A549 (cell line): ENCODE results near the gene ONECUT3.

Experiments used
- ESRRA ChIP-seq: fragments of 150-350 bp; IDR thresholded peaks from 2 replicates; pipeline ENCODE4 v1.6.1; 2014; ENCODE audit warnings: mild to moderate bottlenecking, low read length, borderline replicate concordance
- HOXA7 ChIP-seq: fragments of 250-450 bp; sonication (Bioruptor Pico); IDR thresholded peaks from 2 replicates; pipeline ENCODE4 v1.5.0; 2020; ENCODE audit warnings: mild to moderate bottlenecking, moderate library complexity
- JUNB ChIP-seq: fragments of >200 bp; sonication (Bioruptor Twin); formaldehyde crosslinking; IDR thresholded peaks from 2 replicates; pipeline ENCODE4 v1.6.1; 2016
- MAFK ChIP-seq: fragments of 450-650 bp; IDR thresholded peaks from 2 replicates; pipeline ENCODE4 v1.6.1; 2014; ENCODE audit not compliant: partially characterized antibody
- NFE2L2 ChIP-seq: fragments of 150-350 bp; conservative IDR thresholded peaks from 2 replicates; pipeline ENCODE4 v1.6.1; 2014; ENCODE audit warnings: low read length
- NPAS2 ChIP-seq: fragments of 250-450 bp; sonication (Bioruptor Pico); IDR thresholded peaks from 2 replicates; pipeline ENCODE4 v1.8.0; 2022; ENCODE audit warnings: mild to moderate bottlenecking, moderate library complexity, borderline replicate concordance
- POLR2A ChIP-seq: IDR thresholded peaks from 2 replicates; pipeline ENCODE4 v1.6.1; 2012; ENCODE audit warnings: mild to moderate bottlenecking, low read length
- POLR2AphosphoS2 ChIP-seq: conservative IDR thresholded peaks from 2 replicates; pipeline ENCODE4 v1.6.1; 2012; ENCODE audit warnings: low read length, improper control_type of control experiment, inconsistent platforms
- RAD21 ChIP-seq, 2 experiments: fragments of >200 bp in 1 of 2; sonication (Bioruptor Twin) in 1 of 2; formaldehyde crosslinking in 1 of 2; IDR thresholded peaks in 1 of 2; conservative IDR thresholded peaks in 1 of 2; 2 replicates in 1 of 2; 3 replicates in 1 of 2; pipeline ENCODE4 v1.6.1; 2012 to 2018; ENCODE audit warnings: inconsistent platforms in 1 of 2
- TF ChIP-seq, protein P1 (sequence below): fragments of >200 bp; sonication (Bioruptor Twin); formaldehyde crosslinking; IDR thresholded peaks from 3 replicates; pipeline ENCODE4 v1.5.1; 2016
- TF ChIP-seq, protein P2 (sequence below): fragments of 450-650 bp; IDR thresholded peaks from 2 replicates; pipeline ENCODE4 v1.6.1; 2014; ENCODE audit warnings: antibody characterized with exemption
- TF ChIP-seq, protein P3 (sequence below): fragments of 200-600 bp; sonication (generic); IDR thresholded peaks from 2 replicates; pipeline ENCODE4 v1.6.1; 2016; ENCODE audit warnings: antibody characterized with exemption, mild to moderate bottlenecking, moderate library complexity

DNA sequence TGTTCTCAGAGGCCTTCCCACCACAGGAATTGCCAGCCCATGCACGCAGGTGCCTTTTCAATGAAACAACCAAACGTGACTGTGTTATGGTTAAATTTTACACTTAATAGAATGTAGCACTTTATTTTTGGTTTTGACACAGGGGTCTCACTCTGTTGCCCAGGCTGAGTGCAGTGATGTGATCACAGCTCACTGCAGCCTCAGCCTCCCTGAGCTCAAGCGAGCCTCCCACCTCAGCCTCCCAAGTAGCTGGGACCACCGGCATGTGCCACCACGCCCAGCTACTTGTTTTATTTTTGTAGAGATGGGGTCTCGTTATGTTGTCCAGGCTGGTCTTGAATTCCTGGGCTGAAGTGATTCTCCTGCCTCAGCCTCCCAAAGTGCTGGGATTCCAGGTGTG is 51.6 kb downstream of the ONECUT3 start:
- no peak for TF ChIP-seq MAFK
- TF ChIP-seq NPAS2 (CRISPR knock-in tag): no peak
- TF ChIP-seq, protein P1, sequence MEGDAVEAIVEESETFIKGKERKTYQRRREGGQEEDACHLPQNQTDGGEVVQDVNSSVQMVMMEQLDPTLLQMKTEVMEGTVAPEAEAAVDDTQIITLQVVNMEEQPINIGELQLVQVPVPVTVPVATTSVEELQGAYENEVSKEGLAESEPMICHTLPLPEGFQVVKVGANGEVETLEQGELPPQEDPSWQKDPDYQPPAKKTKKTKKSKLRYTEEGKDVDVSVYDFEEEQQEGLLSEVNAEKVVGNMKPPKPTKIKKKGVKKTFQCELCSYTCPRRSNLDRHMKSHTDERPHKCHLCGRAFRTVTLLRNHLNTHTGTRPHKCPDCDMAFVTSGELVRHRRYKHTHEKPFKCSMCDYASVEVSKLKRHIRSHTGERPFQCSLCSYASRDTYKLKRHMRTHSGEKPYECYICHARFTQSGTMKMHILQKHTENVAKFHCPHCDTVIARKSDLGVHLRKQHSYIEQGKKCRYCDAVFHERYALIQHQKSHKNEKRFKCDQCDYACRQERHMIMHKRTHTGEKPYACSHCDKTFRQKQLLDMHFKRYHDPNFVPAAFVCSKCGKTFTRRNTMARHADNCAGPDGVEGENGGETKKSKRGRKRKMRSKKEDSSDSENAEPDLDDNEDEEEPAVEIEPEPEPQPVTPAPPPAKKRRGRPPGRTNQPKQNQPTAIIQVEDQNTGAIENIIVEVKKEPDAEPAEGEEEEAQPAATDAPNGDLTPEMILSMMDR: no peak
- TF ChIP-seq, protein P2, sequence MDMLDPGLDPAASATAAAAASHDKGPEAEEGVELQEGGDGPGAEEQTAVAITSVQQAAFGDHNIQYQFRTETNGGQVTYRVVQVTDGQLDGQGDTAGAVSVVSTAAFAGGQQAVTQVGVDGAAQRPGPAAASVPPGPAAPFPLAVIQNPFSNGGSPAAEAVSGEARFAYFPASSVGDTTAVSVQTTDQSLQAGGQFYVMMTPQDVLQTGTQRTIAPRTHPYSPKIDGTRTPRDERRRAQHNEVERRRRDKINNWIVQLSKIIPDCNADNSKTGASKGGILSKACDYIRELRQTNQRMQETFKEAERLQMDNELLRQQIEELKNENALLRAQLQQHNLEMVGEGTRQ: no peak
- no peak for TF ChIP-seq JUNB
- TF ChIP-seq NFE2L2: no peak
- no peak for TF ChIP-seq POLR2AphosphoS2
- TF ChIP-seq POLR2A: no peak
- TF ChIP-seq ESRRA: no peak
- TF ChIP-seq, protein P3, sequence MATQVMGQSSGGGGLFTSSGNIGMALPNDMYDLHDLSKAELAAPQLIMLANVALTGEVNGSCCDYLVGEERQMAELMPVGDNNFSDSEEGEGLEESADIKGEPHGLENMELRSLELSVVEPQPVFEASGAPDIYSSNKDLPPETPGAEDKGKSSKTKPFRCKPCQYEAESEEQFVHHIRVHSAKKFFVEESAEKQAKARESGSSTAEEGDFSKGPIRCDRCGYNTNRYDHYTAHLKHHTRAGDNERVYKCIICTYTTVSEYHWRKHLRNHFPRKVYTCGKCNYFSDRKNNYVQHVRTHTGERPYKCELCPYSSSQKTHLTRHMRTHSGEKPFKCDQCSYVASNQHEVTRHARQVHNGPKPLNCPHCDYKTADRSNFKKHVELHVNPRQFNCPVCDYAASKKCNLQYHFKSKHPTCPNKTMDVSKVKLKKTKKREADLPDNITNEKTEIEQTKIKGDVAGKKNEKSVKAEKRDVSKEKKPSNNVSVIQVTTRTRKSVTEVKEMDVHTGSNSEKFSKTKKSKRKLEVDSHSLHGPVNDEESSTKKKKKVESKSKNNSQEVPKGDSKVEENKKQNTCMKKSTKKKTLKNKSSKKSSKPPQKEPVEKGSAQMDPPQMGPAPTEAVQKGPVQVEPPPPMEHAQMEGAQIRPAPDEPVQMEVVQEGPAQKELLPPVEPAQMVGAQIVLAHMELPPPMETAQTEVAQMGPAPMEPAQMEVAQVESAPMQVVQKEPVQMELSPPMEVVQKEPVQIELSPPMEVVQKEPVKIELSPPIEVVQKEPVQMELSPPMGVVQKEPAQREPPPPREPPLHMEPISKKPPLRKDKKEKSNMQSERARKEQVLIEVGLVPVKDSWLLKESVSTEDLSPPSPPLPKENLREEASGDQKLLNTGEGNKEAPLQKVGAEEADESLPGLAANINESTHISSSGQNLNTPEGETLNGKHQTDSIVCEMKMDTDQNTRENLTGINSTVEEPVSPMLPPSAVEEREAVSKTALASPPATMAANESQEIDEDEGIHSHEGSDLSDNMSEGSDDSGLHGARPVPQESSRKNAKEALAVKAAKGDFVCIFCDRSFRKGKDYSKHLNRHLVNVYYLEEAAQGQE: no peak
- TF ChIP-seq RAD21 (conservative IDR thresholded peaks at IDR 0.05 in 1 of 2, IDR thresholded peaks at IDR 0.05 in 1 of 2): no peak
- no peak for TF ChIP-seq HOXA7 (CRISPR knock-in tag)
